HG02973 (cell line): ENCODE results near the gene WBP1.
"Not testable (repeated sequence)": the region's sequence is repeated elsewhere in the genome, so short reads cannot be mapped to it uniquely, and the experiment has no call there.

ENCODE experiments used
- ATAC-seq: cut with Tn5 transposase; IDR thresholded peaks from one replicate; pipeline ENCODE4 v1.9.1; 2021; ENCODE audit warnings: moderate library complexity; ENCODE audit not compliant: unreplicated experiment

The WBP1 gene

GRCh38 chr2:74448771-74449170 lies 9.5 kb upstream of the WBP1 start:
- no peak for ATAC-seq

DNA sequence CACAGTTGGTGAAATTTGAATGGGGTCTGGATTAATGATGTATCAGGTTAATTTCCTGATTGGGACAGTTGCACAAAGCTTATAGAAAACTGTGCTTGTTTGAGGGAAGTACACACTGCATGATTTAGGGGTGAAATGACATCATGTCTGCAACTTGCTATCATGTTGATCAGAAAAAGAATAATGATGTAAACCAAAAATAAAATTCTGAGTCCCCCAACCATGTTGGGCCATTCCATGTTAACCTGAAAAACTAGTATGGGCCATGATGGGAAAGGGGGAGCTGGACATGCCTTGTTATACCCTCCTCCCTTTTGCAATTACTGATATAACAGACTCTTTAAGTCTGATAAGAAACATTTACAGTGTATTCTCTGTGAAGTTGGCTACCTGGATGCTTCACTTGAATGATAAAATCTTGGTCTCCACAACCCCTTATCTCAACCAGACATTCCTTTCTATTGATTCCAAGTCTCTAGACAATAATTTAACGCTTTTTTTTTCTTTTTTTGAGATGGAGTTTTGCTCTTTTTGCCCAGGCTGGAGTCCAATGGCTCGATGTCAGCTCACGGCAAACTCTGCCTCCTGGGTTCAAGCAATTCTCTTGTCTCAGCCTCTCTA lies 7.6 kb upstream of the WBP1 start:
- no peak for ATAC-seq

GRCh38 chr2:74454654-74455511 lies 3.4 kb upstream of the WBP1 start, which contains the start of gene INO80B:
Gene INO80B, plus strand, starts transcription at chr2:74455087. Its CDS starts 30 bp downstream, at chr2:74455117.
- ATAC-seq, result peak; percentile 31

GRCh38 chr2:74457129-74457548 lies 1.1 kb upstream of the WBP1 start:
- no peak for ATAC-seq

DNA sequence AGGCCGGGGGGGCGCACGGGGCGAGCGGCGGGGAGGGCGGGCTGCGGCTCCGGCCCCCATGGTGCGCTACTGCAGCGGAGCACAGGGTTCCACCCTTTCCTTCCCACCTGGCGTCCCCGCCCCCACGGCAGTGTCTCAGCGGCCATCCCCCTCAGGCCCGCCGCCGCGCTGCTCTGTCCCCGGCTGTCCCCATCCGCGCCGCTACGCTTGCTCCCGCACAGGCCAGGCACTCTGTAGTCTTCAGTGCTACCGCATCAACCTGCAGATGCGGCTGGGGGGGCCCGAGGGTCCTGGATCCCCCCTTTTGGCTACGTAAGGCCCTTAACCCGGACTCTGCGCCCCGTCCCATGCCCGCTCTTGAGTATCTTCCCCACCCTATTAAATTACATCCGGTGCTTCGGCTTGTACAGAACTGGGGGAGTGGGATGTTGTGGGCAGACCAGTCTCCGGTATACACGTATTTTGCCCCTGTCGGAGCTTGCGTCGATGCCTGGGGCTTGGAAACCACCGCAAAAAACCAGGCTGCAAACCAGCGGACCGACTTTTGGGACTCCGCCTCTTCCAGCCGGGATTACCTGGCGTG lies 598 bp upstream of the WBP1 start:
- ATAC-seq, result peak; percentile 35

- no peak for ATAC-seq
These were observed 713 bp downstream of the WBP1 start for GRCh38 chr2:74458938-74459363.

- not testable (repeated sequence) for ATAC-seq
These were observed 1.4 kb downstream of the WBP1 start for GRCh38 chr2:74459503-74460118.

- ATAC-seq, result not testable (repeated sequence)
These were observed 1.9 kb downstream of the WBP1 start for GRCh38 chr2:74460187-74460586.

DNA sequence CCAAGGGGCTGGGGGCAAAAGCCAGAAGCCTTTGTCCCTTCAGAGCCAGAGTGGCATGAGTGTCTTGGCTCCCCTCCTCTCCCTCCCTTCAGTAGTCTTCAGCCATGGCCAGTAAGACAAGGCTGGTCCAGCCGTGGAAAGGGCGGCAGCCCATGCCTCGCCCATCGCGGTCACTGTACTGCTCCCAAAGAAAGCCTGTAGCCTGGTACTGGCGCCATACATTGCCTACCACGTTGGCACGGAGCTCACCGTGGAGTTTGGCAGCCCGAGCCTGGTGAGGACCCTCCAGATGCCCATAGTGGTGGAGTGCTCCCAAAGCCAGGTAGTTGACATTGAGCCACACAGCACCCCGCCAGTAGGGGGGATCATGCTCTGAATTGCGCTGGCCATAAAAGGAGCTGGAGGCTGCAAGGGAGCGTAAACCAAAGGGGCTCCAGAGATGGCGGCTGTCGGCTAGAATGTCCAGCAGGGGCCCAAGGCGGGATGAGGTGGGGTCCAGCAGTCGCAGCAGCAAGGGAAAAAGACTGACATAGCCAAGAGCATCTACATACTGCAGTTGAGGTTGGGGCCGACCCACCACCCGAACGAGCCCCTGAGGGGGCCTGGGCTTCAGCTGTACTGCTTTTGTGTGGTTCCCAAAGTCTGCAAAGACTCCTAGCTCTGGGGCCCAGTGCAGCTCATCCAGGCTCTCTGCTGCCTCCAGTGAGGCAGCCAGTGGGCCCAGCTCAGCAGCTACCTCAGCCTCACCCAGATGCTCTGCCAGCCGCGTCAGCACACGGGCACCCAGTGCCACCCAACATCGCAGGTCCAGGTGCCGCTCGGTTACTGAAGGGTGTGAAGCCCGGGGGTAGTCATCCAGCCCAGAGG lies 3.2 kb downstream of the WBP1 start:
- ATAC-seq, result no peak

GRCh38 chr2:74462054-74462785 lies 4.0 kb downstream of the WBP1 start:
- no peak for ATAC-seq

GRCh38 chr2:74462786-74463105 lies 4.5 kb downstream of the WBP1 start:
- ATAC-seq, result no peak

GRCh38 chr2:74464406-74464805 lies 6.2 kb downstream of the WBP1 start:
- no peak for ATAC-seq

DNA sequence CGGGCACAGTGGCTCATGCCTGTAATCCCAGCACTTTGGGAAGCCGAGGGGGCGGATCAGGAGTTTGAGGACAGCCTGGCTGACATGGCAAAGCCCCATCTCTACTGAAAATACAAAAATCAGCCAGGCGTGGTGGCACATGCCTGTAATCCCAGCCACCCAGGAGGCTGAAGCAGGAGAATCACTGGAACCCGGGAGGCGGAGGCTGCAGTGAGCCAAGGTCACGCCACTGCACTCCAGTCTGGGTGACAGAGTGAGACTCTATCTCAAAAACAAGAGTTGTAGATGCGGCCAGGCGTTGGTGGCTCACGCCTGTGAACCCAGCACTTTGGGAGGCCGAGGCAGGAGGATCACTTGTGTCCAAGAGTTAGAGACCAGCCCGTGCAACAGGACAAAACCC lies 12.5 kb downstream of the WBP1 start:
- ATAC-seq, result not testable (repeated sequence)

- ATAC-seq, result no peak
These were observed 13.3 kb downstream of the WBP1 start for GRCh38 chr2:74471332-74472065.

- ATAC-seq, result peak; percentile 68
These were observed 14.1 kb downstream of the WBP1 start, which contains the start of gene MRPL53 for GRCh38 chr2:74472086-74472944. Gene MRPL53, minus strand, starts transcription at chr2:74472680. Its CDS starts 20 bp downstream, at chr2:74472660.

DNA sequence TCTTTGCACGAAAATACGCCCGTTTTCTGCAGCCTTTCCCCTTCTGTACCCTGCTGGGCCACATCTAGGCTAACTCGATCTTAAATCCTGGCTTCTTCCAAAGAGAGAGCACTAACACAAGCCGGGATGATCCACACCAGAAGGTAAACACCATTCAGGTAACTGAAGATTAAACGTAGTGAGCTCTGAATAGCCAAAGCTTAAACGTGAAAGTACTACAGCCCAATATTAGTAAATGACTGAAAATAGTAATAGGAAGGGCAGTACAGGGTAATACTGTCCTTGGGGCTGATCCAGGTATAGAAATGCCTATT lies 14.7 kb downstream of the WBP1 start:
- peak; percentile 5 for ATAC-seq

DNA sequence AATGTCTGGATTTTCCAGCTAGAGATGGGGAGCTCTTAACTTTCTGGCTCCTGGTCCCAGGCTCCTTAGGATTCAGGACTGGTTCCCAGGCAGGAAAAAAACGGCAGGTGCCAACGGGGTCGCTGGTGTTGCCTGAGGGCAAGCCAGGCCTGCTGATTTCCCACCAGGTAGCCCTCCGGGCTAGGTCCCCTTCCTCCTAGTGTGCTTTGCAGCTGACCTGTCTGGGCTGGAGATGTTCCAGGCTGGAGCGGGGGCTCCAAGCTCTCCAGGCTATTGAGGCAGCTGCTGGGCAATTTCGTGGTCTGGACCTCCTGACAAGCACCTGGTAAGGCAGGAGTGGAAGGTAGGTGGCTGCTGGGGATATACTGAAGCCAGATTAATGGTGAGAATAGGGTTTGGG lies 16.2 kb downstream of the WBP1 start:
- ATAC-seq, result no peak

- ATAC-seq, result no peak
These were observed 16.7 kb downstream of the WBP1 start for GRCh38 chr2:74474899-74475298.
